GM21447 (cell line): Measurements from ENCODE around the gene RFC3.

Experiments used
- ATAC-seq: cut with Tn5 transposase; IDR thresholded peaks from one replicate; pipeline ENCODE4 v1.9.1; 2021; ENCODE audit not compliant: unreplicated experiment

Gene RFC3

DNA sequence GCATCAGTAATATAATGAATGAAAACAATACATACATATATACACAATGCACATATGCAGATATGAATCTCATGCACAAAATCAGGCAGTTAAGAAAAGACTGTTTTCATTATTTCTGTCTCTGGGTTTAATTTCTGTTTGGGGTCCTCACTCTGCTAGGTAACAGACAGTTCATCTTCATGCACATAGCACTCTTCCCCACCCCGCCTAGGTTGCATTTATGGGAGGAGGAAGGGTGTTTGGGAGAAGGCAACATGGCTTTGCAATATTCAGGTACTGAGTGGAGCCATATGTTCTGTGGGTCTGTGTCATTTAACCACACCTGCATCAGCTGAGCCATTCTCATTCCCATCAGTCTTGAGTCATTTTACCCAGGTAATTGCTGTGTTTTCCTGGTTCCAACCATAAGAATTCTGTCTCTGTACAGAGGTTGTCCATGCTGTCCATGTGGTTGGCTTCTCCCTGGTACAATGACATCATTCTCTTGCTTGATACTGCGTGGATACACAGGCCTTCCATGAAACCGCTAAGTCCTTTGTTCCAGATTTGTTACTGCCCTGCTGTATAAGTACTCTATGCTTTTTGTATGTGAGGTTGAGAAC, 45.3 kb downstream of the RFC3 start:
- no peak for ATAC-seq

DNA sequence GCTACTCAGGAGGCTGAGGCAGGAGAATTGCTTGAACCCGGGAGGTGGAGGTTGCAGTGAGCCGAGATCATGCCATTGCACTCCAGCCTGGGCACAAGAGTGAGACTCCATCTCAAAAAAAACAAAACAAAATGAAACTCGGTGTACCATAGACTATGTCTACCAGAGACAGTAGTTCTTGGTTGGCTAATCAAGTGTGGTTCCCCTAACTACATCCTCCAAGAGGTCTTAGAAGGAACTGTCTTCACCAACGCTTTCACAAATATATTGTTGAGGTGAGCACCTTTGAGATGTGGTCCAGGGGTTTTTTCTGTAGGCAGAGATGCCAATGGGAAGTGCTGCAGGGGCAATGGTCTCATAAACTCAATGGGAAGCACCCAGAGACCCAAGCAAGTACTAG, 48.0 kb downstream of the RFC3 start:
- peak; percentile 99 for ATAC-seq

DNA sequence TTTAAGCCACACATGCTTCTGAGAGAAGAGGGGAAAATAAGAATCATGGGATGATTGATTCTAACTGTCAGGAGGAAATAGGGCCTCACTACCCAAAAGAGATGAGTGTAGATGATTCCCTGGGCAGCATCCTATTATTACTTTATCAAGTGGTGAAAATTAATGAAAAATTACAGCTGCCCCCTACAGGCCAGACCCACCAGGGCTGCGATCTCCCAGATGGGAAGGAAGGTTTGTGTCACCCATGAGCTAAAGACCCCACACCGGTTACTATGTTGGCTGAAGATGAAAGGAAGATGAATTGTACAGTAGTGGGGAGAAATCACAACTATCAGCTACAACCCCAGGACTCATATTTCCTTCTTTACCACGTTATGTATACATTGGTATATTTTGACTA, 49.5 kb downstream of the RFC3 start:
- no peak for ATAC-seq

DNA sequence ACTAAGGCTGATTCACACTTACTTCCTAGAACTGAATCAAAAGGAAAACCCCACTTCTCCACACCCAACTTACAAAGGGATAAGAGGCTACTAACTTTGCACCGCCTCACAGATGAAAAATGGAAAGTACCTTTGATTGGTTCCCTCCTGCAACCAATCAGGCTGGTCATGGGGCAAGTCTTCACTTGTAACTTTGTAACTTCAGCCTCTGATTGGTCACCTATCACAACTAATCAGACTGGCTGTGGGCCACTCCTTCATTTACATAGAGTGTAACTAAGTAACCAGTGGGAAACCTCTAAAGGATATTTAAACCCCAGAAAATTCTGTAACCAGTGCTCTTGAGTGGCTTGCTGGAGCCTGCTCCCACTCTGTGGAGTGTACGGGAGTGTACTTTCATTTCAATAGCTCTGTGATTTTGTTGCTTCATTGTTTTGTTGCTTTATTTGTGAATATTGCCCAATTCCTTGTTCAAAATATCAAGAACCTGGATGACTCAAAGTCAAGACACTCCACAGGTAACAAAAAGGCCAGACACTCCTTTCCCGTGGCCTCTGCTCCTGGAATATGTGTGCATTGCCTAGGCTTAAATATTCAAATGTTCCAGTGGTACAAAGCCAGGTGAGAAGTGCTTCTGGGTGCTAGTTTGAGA, 50.5 kb downstream of the RFC3 start:
- no peak for ATAC-seq

DNA sequence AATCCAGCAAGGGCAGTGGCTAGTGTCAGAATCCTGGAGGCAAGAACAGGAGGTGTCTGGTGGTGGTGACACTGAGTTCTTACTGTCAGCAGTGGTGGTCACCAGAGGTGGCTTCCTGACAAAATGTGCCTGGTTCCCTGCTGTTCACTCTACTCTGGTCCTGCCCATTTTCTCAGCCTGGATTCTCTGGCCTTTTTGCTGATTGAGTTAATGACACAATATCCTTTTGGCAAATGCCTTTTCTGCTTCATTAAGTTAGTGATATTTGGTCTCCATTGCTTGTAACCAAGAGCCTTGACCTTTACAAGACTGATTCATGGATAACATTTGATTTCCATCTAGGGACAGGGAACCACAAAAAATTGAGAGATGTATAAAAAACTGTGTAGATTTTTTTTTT, 51.1 kb downstream of the RFC3 start:
- no peak for ATAC-seq

DNA sequence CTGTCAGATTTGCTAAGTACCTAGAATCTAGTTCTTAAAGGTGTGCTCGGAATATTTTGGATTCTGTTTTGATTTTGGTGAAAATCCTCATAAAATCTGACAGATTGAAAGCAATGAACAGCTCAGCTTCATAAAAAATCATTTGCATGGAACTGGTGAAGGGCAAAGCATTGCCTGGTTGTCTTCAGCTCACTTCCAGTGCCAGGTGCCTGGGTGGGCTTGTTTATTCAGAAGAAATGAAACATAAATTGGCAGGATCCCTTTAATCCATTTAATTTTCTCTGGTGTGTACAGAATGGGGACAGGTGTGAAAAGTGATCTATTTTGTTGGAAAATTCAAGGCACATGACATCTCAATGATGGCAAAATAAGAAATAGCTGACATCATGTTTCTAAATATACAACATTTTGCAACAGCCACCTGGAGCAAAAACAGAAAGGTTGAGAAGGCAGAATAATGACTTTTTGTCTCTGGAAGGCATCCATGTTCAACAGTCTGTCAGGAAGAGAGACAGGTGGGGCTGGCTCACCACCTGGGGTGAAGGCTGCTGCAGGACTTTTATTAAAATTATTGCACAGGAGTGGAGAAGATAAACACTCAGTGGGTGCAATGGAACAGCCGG, 52.2 kb downstream of the RFC3 start:
- ATAC-seq, result no peak

DNA sequence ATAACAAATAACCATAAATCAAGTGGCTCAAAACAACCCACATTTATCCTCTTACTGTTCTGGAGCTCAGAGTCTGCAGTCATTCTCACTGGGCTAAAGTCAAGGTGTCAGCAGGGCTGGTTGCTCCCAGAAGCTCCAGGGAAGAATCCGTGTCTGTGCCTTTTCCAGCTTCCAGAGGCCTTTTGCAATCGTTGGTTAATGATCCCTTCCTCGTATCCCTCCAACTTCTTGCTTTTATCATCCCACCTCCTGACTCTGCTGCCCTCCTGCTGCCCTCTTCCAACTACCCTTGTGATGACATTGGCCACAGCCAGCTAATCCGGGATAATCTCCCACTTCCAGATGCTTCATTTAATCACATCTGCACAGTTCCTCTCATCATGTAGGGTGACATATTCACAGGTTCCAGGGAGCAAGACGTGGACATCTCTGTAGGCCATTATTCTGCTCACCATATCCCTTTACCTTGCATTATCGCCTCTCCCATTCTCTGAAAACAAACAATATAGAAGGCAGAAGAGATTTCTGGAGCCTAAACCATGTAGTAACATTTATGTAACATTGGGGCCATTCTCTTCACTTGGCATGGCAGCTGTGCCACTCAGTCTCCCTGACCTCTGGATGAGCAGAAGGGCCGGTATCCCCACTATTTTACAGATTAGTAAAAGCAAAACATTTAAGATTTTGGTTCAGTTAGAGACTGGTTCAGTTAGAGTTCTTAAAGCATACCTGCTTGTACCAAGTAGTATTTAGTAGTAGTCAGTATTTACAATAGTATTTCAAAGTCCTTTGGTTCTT, 53.5 kb downstream of the RFC3 start:
- no peak for ATAC-seq

DNA sequence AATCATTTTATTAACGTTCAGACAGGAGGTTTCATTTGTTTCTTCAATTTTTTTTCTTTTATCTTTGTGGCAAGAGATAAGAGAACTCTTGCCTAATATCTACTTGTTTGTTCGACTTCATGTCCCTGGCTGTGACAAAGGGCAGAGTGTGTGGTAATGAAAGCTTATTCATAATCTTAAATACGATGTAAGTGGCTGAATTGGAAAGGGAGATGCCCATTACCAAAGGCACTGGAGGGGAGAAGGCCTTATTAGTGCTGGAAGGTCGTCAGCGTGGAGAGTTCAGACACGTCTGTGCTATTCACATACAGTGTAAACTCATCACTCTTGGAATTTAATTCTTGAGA, 54.0 kb downstream of the RFC3 start:
- no peak for ATAC-seq

DNA sequence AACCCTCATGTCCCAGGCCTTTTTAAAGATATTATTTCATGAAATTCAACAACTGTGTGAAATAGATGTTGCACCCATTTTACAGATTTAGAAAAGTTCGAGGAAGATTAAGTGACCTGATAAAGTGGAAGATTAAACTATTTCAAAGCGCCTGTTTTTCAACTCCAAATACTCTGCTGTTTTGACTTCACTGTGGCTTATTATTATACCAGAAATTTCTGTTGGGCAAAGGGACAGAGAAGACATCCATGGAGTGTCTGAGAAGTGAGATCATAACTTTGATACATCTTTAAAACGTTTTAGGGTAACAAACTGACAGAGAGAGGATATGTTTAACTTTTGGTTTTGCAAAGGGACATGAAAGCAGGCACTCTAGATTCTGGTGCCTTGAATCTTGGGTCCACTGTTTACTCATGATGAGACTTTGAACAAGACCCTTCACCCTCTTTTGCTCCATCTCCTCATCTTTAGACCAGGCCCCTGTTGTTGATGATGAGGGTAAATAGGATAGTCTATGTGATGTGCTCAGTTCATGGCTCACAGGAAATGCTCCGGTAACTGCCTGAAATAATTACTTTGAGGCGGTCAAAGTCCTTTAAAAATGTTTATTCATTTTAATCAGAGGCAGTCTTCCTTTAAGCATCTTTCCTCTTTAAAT, 55.4 kb downstream of the RFC3 start:
- no peak for ATAC-seq

DNA sequence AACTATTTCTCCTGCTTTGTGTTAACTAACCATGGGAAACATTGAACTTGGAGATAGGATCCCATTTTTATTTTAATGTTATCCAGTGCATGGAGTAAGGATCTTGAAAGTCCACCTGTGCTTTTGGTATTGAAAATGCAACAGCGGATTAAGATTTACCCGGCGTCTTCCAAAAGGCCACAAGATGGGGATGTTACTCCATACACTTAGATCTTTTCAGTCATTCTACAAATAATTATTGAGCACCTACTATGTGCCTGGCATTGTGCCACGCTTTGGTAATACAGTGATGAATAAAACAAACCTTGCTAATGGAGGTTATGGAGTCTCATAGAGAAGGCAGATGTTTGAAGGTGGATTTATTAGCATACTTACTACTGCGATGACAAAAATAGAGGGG, 56.9 kb downstream of the RFC3 start:
- no peak for ATAC-seq

DNA sequence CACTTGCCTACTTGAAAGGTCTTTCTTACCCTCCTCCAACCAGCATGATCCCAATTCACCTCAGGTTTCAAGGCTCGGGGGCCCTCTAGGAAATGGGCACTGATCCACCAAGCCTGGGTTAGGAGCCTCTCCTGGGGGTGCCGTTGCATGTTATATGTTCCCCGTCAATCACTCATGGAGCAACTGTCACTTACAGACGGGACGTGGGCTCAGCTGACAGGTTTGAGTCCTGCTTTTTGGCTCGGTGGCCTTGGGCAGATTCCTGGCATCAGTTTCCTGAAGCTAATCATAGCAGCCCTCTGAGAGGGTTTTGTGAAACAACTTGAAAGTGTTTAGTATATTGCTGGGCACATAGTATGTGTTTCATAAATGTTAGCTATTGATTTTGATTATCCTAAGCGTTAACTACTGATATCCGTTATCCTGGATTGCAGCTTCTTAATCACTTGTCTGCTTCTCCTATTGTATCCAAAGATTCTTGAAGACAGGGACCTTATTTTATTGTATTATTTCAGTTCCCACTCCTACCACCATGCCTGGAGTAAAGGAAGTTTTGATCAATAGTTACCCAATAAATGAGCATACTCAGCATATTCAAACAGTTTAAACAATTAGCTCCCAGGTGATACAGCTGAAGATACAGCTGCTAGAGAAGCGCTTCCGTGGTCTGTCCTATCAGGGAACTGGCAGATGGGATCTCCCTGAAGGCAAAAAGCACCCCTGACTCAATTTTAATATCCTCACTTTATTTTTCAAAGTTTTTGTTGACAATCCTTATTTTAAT, 57.9 kb downstream of the RFC3 start:
- ATAC-seq, result no peak

DNA sequence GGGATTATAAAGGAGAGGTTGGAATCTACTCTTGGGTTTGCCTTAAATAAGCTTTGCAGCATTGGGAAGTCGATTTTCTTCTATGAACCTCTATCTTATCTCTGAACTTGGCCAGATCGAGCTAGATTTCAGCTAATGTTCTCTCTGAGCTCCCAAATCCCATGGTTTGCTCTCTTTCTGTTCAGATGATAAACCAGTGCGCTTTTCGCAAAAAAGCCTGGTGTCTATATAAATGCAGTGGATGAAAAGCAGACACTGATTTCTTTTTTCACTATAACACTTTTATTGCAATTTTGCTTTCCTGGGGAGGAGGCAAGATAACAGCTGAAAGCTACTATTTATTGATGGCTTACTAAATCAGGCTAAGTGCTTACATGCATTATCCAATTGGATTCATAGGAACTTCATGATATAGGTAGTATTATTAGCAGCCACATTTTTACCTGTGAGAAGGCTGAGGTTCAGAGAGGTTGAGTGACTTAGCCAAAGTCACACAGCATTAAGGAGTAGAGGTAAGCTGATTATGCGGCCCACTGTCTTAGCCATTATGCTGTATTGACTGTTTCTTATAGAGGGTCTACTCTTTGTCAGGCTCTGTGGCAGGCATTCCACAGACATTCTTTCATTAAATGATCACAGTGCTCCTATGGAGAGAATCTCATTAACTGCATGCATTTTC, 58.9 kb downstream of the RFC3 start:
- ATAC-seq, result no peak

- no peak for ATAC-seq
Measured at GRCh38 chr13:33879118-33879517, 61.2 kb downstream of the RFC3 start.

DNA sequence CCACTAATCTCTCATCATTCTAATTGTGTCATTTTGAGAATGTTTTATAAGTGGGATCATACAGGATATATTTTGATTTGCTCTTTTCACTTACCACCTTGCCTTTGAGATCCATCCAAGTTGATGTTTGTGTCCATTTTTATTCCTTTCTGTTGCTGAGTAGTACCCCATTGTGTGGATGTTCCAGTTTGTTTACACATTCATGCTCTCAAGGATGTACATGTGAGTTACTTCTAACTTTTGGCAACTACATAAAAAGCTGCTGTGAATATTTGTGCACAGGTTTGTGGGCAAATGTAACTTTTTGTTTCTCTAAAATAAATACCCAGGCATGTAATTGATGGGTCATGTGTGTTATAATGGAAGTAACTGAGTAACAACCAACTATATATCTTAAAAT, 64.9 kb downstream of the RFC3 start:
- ATAC-seq, result no peak

- ATAC-seq, result no peak
Measured at GRCh38 chr13:33884531-33885220, 66.7 kb downstream of the RFC3 start.
